K562 (cell line): ENCODE data around the gene CRIP3.

Experiments used
- JUND ChIP-seq, 2 experiments: IDR thresholded peaks; 2 replicates in 1 of 2; 3 replicates in 1 of 2; pipeline ENCODE4 v1.6.1; 2011; ENCODE audit warnings: borderline replicate concordance in 2 of 2, low read depth in 2 of 2, low read length in 2 of 2, improper control_type of control experiment in 1 of 2, missing biosample characterization in 1 of 2, missing genetic modification characterization in 1 of 2, missing genetic modification reagents in 1 of 2
- SREBF2 ChIP-seq: sonication (generic); formaldehyde crosslinking; IDR thresholded peaks from 2 replicates; pipeline ENCODE4 v1.4.0; 2020; ENCODE audit warnings: mild to moderate bottlenecking, missing genetic modification reagents

DNA sequence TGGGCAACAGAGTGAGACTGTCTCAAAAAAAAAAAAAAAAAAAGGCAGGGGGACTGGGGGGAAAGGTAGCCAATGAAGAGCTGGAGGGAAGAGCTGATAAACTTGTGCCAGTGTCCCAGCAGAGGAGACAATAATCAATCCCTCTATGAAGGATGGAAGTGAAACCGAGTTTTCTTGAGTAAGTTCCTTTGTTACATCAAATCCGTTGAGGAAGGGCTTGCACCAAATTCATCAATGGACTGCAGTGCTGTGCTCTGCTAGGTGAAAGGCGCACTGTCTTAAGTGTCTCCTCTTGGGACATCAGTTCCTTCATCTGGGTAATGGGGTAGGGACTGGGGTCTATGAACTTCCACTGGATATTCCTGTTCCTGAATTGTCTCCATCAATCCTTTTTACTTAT, 3.0 kb upstream of the CRIP3 start:
- TF ChIP-seq SREBF2 (no peak), JUND (IDR thresholded peaks at IDR 0.05; ENCODE audit: borderline replicate concordance, low read depth, low read length) (no peak), JUND (tag; IDR thresholded peaks at IDR 0.05; ENCODE audit: borderline replicate concordance, low read depth, low read length) (no peak)
